DOHH2 (cell line): ENCODE results near the gene CYP27B1.

Experiments
- H3F3A ChIP-seq: fragments of 200-600 bp; sonication (generic), shearing (Covaris generic); 2 replicates; pipeline ENCODE4 v1.6.0; 2016; ENCODE audit warnings: antibody characterized with exemption, mild to moderate bottlenecking; ENCODE audit not compliant: control insufficient read depth, insufficient read depth
- H3K27ac ChIP-seq: fragments of 200-600 bp; sonication (generic); 2 replicates; pipeline ENCODE4 v1.5.1; 2014; ENCODE audit warnings: low read depth, mild to moderate bottlenecking, low read length, moderate library complexity
- H3K27me3 ChIP-seq: fragments of 200-600 bp; sonication (generic); 2 replicates; pipeline ENCODE4 v1.6.1; 2014; ENCODE audit warnings: mild to moderate bottlenecking, low read length, mixed read lengths; ENCODE audit not compliant: control insufficient read depth
- H3K36me3 ChIP-seq: fragments of 200-600 bp; sonication (generic); 2 replicates; pipeline ENCODE4 v1.6.1; 2014; ENCODE audit warnings: mild to moderate bottlenecking, low read length, moderate library complexity, mixed read lengths; ENCODE audit not compliant: control insufficient read depth
- H3K4me1 ChIP-seq: fragments of 200-600 bp; sonication (generic); 2 replicates; pipeline ENCODE4 v1.6.1; 2014; ENCODE audit warnings: mild to moderate bottlenecking, low read length, mixed read lengths; ENCODE audit not compliant: control insufficient read depth
- H3K4me2 ChIP-seq: fragments of 200-600 bp; sonication (generic); 2 replicates; pipeline ENCODE4 v1.6.0; 2014; ENCODE audit warnings: mild to moderate bottlenecking, low read length, moderate library complexity
- H3K4me3 ChIP-seq: fragments of 200-600 bp; sonication (generic); 2 replicates; pipeline ENCODE4 v1.5.1; 2014; ENCODE audit warnings: mild to moderate bottlenecking, low read length, mixed read lengths
- H3K79me2 ChIP-seq: fragments of 200-600 bp; sonication (generic); 2 replicates; pipeline ENCODE4 v1.6.1; 2014; ENCODE audit warnings: mild to moderate bottlenecking, low read length, mixed read lengths; ENCODE audit not compliant: control insufficient read depth
- H3K9me2 ChIP-seq: fragments of 200-600 bp; sonication (generic); replicated peaks from 2 replicates; pipeline ENCODE4 v1.6.1; 2014; ENCODE audit warnings: mild to moderate bottlenecking, low read length, mixed read lengths; ENCODE audit not compliant: control insufficient read depth
- H3K9me3 ChIP-seq: fragments of 200-600 bp; sonication (generic); 2 replicates; pipeline ENCODE4 v1.6.1; 2014; ENCODE audit warnings: antibody characterized with exemption, low read length, mixed read lengths; ENCODE audit not compliant: control insufficient read depth, insufficient read depth
- H4K20me1 ChIP-seq: fragments of 200-600 bp; sonication (generic); 2 replicates; pipeline ENCODE4 v1.6.0; 2014; ENCODE audit warnings: low read depth, mild to moderate bottlenecking, antibody characterized with exemption, low read length, moderate library complexity; ENCODE audit not compliant: control insufficient read depth, insufficient read depth
- CTCF ChIP-seq: fragments of 200-600 bp; sonication (generic); IDR thresholded peaks from one replicate; pipeline ENCODE4 v1.5.1; 2014; ENCODE audit warnings: antibody characterized with exemption, mild to moderate bottlenecking, low read depth, low read length; ENCODE audit not compliant: poor library complexity, severe bottlenecking
- EZH2phosphoT487 ChIP-seq: fragments of 200-600 bp; sonication (generic); IDR thresholded peaks from 2 replicates; pipeline ENCODE4 v1.6.1; 2017; ENCODE audit warnings: borderline replicate concordance, mild to moderate bottlenecking, antibody characterized with exemption, low read length, moderate library complexity, mixed read lengths

Gene CYP27B1

GRCh38 chr12:57713209-57713608 is 53.7 kb downstream of the CYP27B1 start:
- H3K4me1 ChIP-seq: peaks cover 5% of the 10 kb centered on the region
- no peak for TF ChIP-seq EZH2phosphoT487
- TF ChIP-seq CTCF: no peak
- H3F3A ChIP-seq: 0 out of 2 replicates have a peak, but pooled peaks cover under 1% of the 10 kb centered on the region
- peaks cover 31% of the 10 kb centered on the region for H3K36me3 ChIP-seq
- H3K9me2 ChIP-seq: no peaks in the 10 kb centered on the region
- H3K27ac ChIP-seq: no peak overlapping the region
- no peak overlapping the region for H3K4me3 ChIP-seq
- no peaks in the 10 kb centered on the region for H3K9me3 ChIP-seq
- H3K79me2 ChIP-seq: no peaks in the 10 kb centered on the region
- H3K4me2 ChIP-seq: no peak overlapping the region
- no peaks in the 10 kb centered on the region for H4K20me1 ChIP-seq
- no peaks in the 10 kb centered on the region for H3K27me3 ChIP-seq

- Histone ChIP-seq H3F3A (0 out of 2 replicates have a peak, but pooled peaks cover 2% of the 10 kb centered on the region), H3K4me1 (peaks cover 5% of the 10 kb centered on the region), H3K27me3 (no peaks in the 10 kb centered on the region), H3K9me3 (no peaks in the 10 kb centered on the region), H3K4me3 (no peak overlapping the region), H3K36me3 (peaks cover 26% of the 10 kb centered on the region), H3K9me2 (no peaks in the 10 kb centered on the region), H3K4me2 (no peak overlapping the region), H3K27ac (no peak overlapping the region), H3K79me2 (no peaks in the 10 kb centered on the region), H4K20me1 (no peaks in the 10 kb centered on the region)
- TF ChIP-seq CTCF: no peak
- TF ChIP-seq EZH2phosphoT487: no peak
Observed at GRCh38 chr12:57712701-57713100, 54.2 kb downstream of the CYP27B1 start.
